Central memory CD4-positive, alpha-beta T cell (primary cell): ENCODE results near the gene TSPAN7.

ENCODE experiments used
- DNase-seq: peaks from one replicate; pipeline ENCODE4 v3.0.0; 2022

TSPAN7 gene

DNA sequence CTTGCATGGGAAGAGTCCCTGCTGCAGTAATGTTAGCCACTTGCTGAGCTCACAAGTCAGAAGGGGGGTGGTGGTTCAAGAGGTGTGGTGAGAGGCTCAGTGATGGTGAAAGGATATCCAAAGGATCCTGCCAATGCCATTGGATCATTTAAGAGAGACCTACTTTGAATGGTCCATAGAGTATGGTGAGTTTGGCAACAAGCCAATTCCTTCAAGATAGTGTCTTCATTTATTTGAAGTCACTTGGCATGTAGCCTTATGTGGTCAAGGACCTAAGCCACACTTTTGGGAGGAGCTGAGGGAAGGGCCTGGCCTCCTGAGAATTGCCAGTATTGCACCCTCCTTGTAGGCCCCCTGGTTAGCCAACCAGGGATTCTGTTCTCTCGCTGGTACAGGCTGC lies 87.9 kb downstream of the TSPAN7 start:
- DNase-seq, result no peak

DNA sequence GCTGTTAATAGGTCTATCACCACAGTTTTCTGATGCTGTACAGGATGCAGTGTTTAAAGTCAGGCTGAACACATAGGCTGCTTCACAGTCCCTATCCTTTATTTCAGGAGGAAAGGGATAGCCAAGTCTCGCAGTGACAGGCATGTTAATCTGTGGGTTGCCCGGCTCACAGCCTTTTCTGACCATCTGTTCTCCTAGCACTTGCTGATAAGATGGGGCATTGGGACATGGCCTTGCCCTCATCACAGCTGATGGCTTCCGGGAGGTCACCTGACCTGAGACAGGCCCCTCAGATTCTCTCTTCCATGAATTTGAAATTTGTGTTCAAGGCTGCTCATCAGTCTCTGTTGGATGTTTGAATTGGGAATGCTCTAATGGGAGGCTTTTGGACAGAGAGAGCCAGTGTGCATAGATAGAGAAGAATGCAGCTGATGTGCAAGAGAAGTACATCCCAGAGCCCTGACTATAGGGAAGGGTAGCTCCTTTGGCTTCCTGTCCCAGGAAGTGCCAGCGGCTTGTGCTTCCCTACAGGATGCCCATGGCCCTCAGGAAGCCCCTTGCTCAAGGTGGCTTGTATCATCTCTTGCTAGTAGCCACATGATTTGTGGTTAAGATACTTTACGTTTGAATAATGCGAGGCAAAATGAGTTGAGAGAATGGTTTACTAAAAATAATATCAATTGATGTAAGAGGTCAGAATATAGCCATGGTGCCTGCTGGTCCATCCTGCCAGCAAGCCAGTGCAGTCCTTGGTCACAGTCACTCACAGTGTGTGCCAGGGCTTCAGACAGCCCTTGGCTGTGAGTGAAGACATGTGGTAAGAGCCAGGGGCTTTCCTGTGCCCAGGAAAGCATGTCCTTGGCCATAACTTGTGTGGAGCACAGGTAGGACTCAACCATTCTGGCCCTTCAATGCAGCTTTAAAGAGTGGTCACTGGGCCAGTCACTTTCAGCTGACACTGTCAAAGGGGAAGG lies 88.6 kb downstream of the TSPAN7 start:
- DNase-seq, result no peak

DNA sequence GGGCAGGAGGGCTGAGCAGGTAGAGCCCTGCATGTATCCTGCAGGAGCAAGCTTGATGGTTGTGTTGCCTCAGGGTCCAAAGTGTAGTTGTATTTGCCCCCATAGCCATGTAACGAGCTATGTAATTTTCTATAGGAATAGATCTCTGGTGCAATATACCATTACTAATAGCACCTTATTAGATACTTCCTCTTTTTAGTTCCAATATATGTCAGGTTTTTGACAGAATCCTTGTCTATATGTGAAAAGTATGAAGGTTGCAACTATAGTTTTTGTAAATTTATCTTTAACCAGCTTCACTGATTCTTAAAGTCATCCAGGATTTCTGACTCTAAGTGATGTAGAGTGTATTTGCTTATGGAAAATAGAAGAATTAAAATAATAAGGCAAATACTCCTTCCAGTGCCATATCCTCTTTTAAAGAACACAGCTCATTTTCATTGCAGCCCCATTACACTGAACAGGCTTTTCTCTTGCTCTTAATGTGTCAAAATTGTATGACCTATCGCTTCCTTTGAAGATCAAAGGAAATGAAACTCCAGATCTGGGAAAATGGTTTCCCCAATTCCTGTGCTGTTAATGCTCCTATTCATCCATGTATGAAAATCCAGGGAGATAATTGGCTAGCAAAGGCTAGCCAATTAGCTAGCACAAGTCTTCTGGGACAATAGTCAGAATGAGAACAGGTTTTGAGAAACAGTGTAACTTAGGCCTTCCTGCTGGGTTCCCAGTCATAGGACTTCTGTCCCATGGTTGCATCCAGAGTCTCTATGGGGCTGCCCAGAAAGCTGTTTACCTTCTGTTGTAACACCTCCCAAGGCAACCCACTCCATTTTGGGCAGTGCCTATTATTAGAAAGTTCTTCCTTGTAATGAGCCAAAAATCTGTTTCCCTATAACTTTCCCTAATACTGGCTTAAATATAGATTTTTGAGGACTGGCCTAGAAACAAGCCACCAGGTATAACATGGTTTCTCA lies 90.6 kb downstream of the TSPAN7 start:
- no peak for DNase-seq

- no peak for DNase-seq
Measured at GRCh38 chrX:38652934-38653442, 91.6 kb downstream of the TSPAN7 start.

DNA sequence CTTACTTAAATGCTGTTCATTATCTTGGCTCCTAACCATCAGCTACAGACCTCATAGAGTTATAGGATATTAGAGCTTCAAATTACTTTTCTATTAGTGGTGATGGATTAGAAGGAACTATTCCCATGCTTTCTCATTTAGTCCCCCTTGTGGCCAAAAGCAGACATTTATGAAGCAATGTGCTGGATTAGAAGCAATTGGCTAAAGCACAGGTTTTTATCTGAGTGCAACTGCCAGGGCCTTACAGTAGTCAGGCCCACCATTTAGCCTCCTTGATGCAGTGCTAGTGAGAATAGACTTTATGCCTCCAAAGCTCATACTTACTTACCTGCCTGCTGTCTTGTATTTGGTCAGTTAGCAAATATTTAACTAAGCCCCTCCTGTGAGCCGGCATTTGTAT lies 93.0 kb downstream of the TSPAN7 start:
- no peak for DNase-seq

- DNase-seq, result no peak
Measured at GRCh38 chrX:38656350-38656915, 95.1 kb downstream of the TSPAN7 start.

DNA sequence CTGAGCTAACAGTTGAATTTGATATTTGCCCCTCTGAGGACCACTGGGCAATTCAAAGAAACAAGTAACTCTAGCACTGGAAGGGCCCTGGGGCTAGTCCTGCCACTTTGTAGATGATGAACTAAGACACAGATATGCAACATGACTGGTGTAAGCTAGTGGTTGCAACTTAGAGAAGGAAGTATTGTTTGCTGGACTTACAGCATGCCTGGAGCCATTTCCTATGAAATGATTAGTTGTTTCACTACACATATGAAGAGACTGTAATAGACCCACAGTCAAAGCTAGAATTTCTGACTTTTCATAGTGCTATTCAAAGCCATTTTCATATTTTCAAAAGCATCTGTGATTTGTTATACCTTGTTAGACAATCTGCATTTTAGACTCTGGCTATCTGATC lies 96.2 kb downstream of the TSPAN7 start:
- no peak for DNase-seq

GRCh38 chrX:38660395-38661102 lies 99.2 kb downstream of the TSPAN7 start:
- DNase-seq, result no peak

GRCh38 chrX:38661103-38661441 lies 99.7 kb downstream of the TSPAN7 start:
- no peak for DNase-seq

DNA sequence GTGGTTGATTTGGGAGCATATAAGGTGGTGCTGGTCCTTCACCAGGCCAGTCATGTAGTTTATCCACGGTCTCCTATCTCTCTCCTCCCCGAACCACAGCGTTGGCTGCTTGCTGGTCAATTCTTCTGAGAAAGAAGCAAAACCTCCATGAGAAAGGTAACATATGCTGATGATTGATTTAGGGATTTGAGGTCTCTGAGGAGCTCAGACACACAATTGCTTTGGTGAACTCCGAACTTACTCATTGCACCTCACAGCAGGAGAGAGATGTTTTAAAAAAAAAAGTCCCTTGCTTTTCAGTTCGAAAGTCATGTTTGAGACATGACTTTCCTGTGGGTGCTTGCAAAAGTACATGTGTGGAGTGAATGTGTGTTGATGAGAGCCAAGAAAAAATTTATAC lies 100.2 kb downstream of the TSPAN7 start:
- no peak for DNase-seq

DNA sequence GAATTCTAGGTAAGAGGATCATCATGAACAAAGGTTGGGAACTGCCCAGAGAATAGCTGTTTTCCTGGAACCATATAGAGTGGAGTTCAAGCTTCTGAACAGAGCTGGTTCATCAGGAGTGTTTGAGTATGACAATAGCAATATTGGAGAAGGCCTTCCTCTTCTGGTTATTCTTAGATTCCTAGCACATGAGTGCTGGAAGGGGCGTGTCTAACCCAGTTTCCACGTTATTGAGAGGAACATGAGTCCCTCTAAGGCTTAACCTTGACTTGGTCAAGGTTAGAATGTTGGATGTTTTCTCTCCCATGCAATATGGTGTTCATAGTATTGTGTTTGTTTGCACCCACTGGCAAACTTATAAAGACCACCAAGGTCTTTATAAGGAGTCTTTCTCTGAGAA lies 101.3 kb downstream of the TSPAN7 start:
- no peak for DNase-seq

DNA sequence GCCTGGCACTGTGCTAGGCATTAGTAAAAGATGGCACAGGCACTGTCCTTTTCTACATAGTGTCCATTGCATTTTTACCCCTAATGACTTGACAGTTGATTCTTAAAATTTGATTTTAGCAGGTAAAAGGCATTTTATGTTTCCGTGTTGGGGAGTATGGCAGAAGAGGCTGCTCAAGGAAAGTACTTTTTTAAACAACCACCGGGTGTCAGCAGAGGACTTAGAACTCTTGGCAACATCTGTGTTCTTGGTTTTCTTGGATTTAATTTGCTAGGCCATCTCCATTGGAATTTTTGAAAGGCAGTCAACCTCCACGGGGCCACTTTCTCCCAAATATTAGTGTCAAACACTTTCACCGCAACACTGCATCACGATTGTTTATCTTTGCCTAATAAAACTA lies 102.9 kb downstream of the TSPAN7 start:
- DNase-seq, result no peak

DNA sequence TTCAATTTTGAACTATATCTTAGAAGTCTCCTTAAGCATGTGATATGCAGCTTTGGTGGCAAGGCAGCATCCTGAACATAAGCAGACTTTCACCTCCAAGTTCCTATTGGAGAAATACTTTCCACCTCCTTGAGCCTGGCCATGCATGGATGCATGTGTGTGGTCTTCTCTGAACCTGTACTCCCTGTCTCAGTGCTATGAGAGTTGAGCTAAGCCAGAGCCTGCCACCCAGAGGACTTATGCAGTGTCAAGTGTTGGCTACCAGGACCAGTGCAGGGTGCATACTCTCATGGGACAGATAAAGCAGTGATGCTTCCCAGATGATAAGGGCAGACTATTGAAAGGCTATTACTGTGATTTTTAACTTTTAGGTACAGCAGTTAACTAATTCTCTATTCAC lies 105.6 kb downstream of the TSPAN7 start:
- no peak for DNase-seq

DNA sequence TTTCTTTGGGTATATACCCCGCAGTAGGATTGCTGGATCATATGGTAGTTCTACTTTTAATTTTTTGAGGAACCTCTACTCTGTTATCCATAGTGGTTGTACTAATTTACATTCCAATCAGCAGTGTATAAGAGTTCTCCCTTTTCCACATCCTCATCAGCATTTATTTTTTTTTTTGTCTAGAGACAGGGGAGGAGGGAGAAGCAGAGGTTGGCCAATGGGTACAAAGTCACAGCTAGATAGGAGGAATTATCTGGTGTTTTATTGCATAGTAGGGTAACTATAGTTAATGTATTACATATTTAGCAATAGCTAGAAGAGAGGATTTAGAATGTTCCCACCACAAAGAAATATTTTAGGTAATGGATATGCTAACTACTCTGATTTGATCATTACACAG lies 107.4 kb downstream of the TSPAN7 start:
- no peak for DNase-seq

DNA sequence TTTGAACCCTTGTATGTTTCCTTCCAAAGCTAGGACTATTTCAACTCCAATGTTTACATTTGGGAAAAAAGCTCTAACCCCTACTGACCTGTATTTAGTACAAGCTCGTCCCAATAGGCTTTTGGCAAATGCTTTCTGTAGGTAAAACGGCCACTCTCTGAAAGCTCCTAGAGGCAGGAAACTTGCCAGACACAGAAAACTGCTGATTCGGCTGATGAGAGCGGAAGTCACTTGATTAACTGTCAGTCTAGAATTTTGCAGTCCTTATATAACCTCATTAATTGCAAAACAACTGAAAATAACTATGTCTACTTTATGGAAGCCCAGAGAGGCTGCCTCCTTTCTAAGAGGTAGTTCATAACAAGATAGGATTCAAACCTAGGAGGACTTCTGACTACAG lies 108.1 kb downstream of the TSPAN7 start:
- DNase-seq, result peak; percentile 19

DNA sequence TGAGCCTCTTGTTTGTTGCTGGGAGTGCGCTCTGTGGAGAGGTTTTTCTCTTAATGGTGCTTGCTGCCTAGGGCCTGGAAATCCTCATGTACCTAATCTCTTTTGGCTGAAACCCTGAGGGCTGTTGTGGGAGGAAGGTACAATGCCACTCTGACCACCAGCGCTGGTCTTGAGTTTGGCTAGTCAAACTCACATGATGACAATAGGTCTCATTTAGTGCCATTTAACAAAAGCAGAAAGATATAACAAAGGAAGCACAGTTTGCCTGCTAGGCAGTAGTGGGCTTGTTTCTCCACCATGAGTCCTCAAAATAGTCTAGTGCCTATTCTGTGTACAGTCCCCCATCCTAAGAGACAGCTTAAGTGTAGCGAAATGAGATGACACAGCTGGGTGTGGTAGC lies 111.3 kb downstream of the TSPAN7 start:
- DNase-seq, result no peak

- DNase-seq, result no peak
Measured at GRCh38 chrX:38675856-38676255, 114.5 kb downstream of the TSPAN7 start.

DNA sequence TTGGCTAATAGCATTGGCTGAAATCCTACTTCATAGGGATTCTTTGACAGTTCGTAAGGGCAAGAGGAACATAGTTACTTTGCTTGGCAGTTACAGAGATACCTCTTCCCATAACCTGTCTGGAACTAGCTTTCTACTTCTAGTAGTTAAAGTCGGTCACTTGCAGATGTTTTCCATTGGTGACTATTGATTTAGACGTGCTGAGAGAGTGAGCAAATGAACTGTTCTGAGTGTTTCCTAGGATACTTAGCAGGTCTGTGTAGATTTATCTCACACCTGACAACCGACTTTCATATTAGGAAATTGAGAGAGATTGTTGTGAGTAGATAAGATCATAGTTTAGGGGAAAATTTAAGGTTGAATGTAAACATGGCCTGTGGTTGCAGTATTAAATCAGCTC lies 116.8 kb downstream of the TSPAN7 start:
- DNase-seq, result no peak

DNA sequence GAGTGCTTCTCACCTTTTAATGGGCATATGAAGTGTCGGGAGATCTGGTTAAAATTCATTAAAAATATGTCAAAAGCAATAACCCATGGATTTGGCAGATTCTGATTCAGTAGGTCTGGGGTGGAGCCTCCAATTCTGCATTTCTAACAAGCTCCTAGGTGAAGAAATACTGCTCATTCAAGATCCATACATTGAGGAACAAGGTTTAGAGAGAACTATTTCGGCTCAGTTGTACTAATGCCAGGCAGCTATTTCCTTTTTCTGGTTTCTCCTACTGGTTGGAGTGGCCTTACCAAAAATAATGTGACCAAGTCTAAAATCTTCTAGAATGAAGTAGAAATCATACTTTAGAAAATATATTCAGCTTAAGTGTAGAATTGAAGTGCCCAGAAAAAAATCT lies 117.5 kb downstream of the TSPAN7 start:
- DNase-seq, result no peak

DNA sequence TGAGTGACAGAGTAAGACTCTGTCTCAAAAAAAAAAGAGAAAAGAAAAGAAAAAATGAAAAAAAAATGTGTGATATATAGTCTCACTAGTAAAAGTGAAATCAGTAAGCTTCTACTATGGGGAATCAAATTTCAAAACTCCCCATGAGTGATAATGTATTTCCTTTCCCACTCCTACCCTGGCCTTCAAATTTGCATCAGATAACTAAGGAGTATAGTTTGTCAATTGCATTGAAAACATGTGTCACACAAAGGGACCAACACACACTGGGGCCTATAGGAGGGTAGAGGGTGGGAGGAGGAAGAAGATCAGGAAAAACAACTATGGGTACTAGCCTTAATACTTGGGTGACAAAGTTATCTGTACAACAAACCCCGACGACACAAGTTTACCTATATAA lies 118.4 kb downstream of the TSPAN7 start:
- no peak for DNase-seq

DNA sequence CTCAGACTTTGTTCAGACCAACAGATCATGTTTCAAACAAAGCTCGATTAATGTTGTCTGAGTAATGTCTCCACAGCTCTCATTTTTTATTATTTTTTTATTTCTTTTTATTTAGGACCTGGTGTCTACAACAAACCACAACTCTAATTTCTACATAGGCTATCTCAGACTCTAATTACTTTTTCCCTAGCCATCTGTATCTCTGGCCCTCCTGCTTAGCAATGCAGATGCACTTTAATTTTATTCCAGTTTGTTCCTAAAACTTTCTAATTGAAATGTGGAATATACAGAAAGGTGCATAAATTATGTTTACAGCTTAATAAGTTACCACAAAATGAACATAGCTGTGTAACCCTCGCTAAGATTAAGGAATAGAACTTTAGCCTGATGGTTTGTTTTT lies 120.8 kb downstream of the TSPAN7 start:
- DNase-seq, result no peak

- DNase-seq, result no peak
Measured at GRCh38 chrX:38692961-38693360, 131.6 kb downstream of the TSPAN7 start.

DNA sequence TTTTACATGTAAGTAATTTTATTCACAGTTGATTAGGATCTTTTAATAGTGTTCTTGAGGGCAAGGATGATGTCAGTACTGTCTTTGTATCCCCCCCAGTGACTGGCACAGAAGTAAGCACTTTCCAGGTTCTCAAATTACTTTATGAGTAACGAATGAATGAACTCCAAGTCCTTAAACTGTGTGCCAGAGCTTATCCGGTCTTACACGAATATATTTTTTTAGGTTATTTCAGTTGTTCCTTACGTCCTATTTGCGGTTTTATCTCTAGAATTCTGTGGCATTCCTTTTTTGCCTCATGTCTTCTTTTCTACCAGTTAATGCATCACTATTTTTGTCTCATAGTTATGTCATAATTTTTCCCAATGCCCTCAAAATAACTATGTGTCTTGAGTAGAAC lies 133.1 kb downstream of the TSPAN7 start:
- no peak for DNase-seq
